Calu3 (cell line): ENCODE data around the gene BCAS1. TPM values are rescaled to one million over a fixed set of nuclear protein-coding genes. Genes with fewer than 3 reads are reported as not detected.

Experiments
- BruUV-seq: library from RNA; stranded (reverse); fragments of 400-500 nt; replicated peaks from 2 replicates; lab custom pipeline; 2021; lab: Mats Ljungman, UMichigan
- CTCF ChIA-PET: fragments of 300-600 bp; sonication (Branson Sonifier 250); formaldehyde crosslinking; loops from one replicate; lab custom pipeline; 2022; ENCODE audit warnings: antibody characterized with exemption; lab: Charles Lee
- DNase-seq: peaks from one replicate; pipeline ENCODE4 v3.0.0; 2022
- H3K27ac Mint-ChIP-seq: one replicate; pipeline ENCODE4 v1.8.0; 2022; ENCODE audit warnings: mixed read lengths; ENCODE audit not compliant: unreplicated experiment
- H3K27me3 Mint-ChIP-seq: one replicate; pipeline ENCODE4 v1.8.0; 2022; ENCODE audit warnings: mixed read lengths; ENCODE audit not compliant: unreplicated experiment
- H3K36me3 Mint-ChIP-seq: one replicate; pipeline ENCODE4 v1.8.0; 2022; ENCODE audit warnings: mild to moderate bottlenecking, moderate library complexity, mixed read lengths; ENCODE audit not compliant: insufficient read depth, unreplicated experiment
- H3K4me1 Mint-ChIP-seq: one replicate; pipeline ENCODE4 v1.8.0; 2022; ENCODE audit warnings: mild to moderate bottlenecking, low read depth, mixed read lengths; ENCODE audit not compliant: unreplicated experiment
- H3K4me3 Mint-ChIP-seq: one replicate; pipeline ENCODE4 v1.8.0; 2022; ENCODE audit warnings: mild to moderate bottlenecking, low read depth, moderate library complexity, mixed read lengths; ENCODE audit not compliant: unreplicated experiment
- H3K9me3 Mint-ChIP-seq: one replicate; pipeline ENCODE4 v1.8.0; 2022; ENCODE audit warnings: low read depth, mixed read lengths; ENCODE audit not compliant: unreplicated experiment
- CTCF ChIP-seq: fragments of 200-600 bp; IDR thresholded peaks from one replicate; pipeline ENCODE4 v1.8.0; 2022; ENCODE audit warnings: antibody characterized with exemption; ENCODE audit not compliant: unreplicated experiment
- intact Hi-C: fragments of 100-400 bp; cut with micrococcal nuclease; formaldehyde crosslinking; loops from one replicate; pipeline ENCODE4 v1.10.0; 2022; ENCODE audit not compliant: unreplicated experiment
- total RNA-seq: library from RNA; stranded (reverse); gene quantifications from 2 replicates; pipeline ENCODE4 v1.2.3, GENCODE V29; 2022

The BCAS1 gene
- total RNA-seq, 1 experiment from 2014 or later = 11.1 TPM

DNA sequence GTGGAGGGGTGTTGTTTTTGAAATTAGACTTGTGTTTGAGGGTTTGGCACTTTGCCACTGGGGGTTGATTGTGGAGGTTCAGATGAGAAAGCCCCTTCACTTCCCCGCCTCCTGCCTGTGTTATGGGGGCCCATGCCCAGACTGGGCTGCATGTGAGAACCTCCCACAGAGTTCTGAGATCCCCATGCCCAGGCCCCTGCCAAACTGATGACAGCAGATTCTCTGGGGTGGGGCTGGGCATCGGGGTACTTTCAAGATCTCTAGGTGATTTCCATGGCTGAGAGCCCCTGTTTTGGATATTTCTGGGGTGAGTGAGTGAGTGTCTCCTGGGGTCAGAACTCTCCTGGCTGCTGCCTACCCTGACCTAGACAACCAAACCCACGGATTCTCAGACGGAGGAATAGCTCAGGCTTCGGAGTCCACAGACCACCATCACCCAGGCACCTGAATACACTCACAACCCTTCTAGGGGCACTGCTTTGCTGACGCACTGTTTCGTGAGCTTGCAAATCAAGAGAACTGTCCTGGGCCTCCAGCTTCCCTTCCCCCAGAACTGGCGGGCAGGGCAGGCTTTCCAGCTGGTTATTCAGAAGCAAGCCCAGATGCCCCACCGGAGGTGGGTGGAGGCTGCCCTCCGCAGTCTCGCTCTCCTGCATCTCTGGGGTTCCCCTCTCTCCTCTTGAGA lies 6.3 kb downstream of the BCAS1 start:
- BruUV-seq = no TSS peak
- H3K4me1 Mint-ChIP-seq = peaks cover 34% of the 10 kb centered on the region
- H3K9me3 Mint-ChIP-seq = no peaks in the 10 kb centered on the region
- TF ChIP-seq CTCF = no peak
- CTCF ChIA-PET = no interaction called here
- DNase-seq = no peak
- no peaks in the 10 kb centered on the region for H3K27me3 Mint-ChIP-seq
- H3K27ac Mint-ChIP-seq = no peak overlapping the region
- H3K4me3 Mint-ChIP-seq = no peak overlapping the region
- peaks cover 9% of the 10 kb centered on the region for H3K36me3 Mint-ChIP-seq
- intact Hi-C loops = loop anchor here (2.0 to 10.0 kb wide), 4 partner anchors 189 to 649 kb away; no protein-coding TSS in a partner anchor

DNA sequence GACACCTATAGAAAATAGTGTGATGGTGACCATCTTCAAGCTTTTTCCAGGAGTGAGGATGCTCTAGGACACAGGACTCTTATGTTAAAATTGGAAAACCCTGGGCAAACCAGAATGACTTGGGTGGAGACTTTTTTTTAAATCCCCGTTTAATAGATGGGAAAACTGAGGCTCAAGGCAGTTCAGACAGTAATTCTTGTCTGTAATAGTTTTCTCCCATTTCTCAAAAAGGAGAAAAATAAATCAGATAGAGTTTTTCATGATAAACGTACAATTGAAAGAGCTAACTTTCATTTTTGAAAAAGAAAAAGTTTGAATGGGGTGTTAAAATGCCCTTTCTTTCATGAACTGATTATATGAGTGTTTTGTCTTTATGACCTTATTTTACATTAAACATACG lies 6.8 kb downstream of the BCAS1 start:
- CTCF ChIA-PET = no interaction called here
- H3K27me3 Mint-ChIP-seq = no peaks in the 10 kb centered on the region
- H3K4me1 Mint-ChIP-seq = peaks cover 29% of the 10 kb centered on the region

DNA sequence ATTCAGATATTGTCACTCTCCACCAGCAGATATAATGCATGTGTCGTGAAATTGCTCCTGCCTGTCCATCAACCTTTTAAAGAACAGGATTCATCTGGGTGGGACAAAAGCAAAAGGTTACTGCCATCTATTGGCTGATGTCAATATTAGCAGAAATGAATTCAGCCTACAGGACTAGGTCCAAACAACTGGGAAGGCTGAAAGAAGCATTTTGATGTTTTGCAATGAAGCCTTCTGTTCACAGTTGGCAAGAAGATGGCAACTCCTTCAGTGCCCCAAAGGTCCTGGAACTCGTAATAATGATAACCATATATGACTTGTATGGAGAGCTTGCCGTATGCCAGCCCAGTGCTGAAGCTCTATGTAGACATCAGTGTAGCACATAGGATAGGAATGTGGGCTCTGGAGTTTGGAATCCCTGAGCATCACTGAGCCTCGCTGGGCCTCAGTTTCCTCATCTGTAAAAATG lies 7.5 kb downstream of the BCAS1 start:
- Mint-ChIP-seq H3K36me3 (peaks cover 9% of the 10 kb centered on the region), H3K9me3 (no peaks in the 10 kb centered on the region), H3K27me3 (no peaks in the 10 kb centered on the region), H3K4me1 (peaks cover 22% of the 10 kb centered on the region), H3K4me3 (no peak overlapping the region), H3K27ac (no peak overlapping the region)
- no TSS peak for BruUV-seq
- DNase-seq = peak; percentile 33
- TF ChIP-seq CTCF = peak; percentile 69
- CTCF ChIA-PET = interaction anchor here (1.2 kb wide), 1 partner anchor 75 kb away, joined by 3 read pairs; no protein-coding TSS in a partner anchor
- intact Hi-C loops = loop anchor here (1.0 to 10.0 kb wide), 5 partner anchors 120 to 648 kb away; no protein-coding TSS in a partner anchor

More for the DNA sequence above, 6.8 kb downstream of the BCAS1 start:
- peaks cover 9% of the 10 kb centered on the region for H3K36me3 Mint-ChIP-seq
- TF ChIP-seq CTCF = no peak
- H3K4me3 Mint-ChIP-seq = no peak overlapping the region
- BruUV-seq = no TSS peak
- no peak for DNase-seq
- intact Hi-C loops = loop anchor here (2.0 to 10.0 kb wide), 4 partner anchors 189 to 649 kb away; no protein-coding TSS in a partner anchor
- H3K27ac Mint-ChIP-seq = no peak overlapping the region
- no peaks in the 10 kb centered on the region for H3K9me3 Mint-ChIP-seq

DNA sequence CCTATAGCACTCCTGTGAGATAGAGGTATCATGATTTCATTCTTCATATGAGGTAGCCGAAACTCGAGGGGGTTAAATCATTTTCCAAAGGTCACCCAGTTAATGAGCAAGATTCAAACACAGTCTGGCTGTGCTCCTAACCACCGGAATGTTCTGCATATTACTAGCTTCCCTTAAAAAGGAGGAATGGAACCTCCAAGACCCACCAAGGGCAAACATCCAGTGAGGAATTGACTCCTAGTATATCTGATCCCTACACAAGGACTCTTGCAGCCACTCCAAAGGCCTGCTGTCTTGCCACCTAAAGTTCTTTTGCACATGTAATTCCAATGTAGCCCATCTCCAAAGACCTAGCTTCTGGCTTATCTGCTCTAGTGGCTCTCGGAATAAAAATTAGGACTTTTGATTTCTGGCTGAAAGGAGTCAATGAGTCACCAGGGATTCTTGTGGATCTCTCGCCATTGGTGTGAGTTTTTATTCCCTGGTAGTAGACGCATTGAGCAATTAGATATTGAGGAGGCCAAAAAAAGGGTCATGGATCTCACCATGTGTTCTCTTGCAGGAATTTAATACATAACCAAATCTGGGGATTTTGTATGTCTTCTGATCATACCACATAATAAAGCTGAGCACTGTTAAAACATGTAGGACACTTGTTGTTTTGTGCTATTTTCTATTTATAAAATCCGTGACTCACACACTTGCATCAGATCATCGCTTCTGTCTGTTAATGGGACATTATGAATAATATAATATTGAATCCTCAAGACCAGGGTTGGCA lies 9.1 kb downstream of the BCAS1 start:
- intact Hi-C loops = loop anchor here (10.0 kb wide), 3 partner anchors 186 to 646 kb away; no protein-coding TSS in a partner anchor
- Mint-ChIP-seq H3K27ac (no peak overlapping the region), H3K36me3 (no peaks in the 10 kb centered on the region), H3K4me3 (no peak overlapping the region), H3K4me1 (peaks cover 10% of the 10 kb centered on the region), H3K27me3 (no peaks in the 10 kb centered on the region), H3K9me3 (no peaks in the 10 kb centered on the region)
- no peak for TF ChIP-seq CTCF
- no peak for DNase-seq
- CTCF ChIA-PET = interaction anchor here (1.2 to 1.5 kb wide), 2 partner anchors 73 to 648 kb away, joined by 3 read pairs; no protein-coding TSS in a partner anchor
- BruUV-seq = no TSS peak
